Cardiac muscle cell (in vitro differentiated cells and primary cell): Measurements from ENCODE around the gene FKBP5. TPM values are rescaled to one million over a fixed set of nuclear protein-coding genes. Genes with fewer than 3 reads are reported as not detected.

Experiments used
- DNase-seq, 2 donors: peaks; one replicate each; pipeline versions ENCODE4 v3.0.0 to v3.0.0-alpha.2; 2010 to 2017; ENCODE audit warnings: low read depth in 1 of 2, low spot score in 1 of 2
- H3K27ac ChIP-seq: fragments of 200-600 bp; sonication (generic); 2 replicates; pipeline ENCODE4 v1.5.1; 2016
- H3K27me3 ChIP-seq: fragments of 200-600 bp; sonication (generic); 2 replicates; pipeline ENCODE4 v1.6.0; 2016; ENCODE audit warnings: control low read depth
- H3K36me3 ChIP-seq: fragments of 200-600 bp; sonication (generic); 2 replicates; pipeline ENCODE4 v1.5.1; 2016; ENCODE audit warnings: control low read depth
- H3K4me1 ChIP-seq: fragments of 200-600 bp; sonication (generic); 2 replicates; pipeline ENCODE4 v1.8.1; 2017; ENCODE audit warnings: low read depth, mild to moderate bottlenecking, mixed run types
- H3K4me3 ChIP-seq: fragments of 200-600 bp; sonication (generic); 2 replicates; pipeline ENCODE4 v1.5.1; 2016; ENCODE audit warnings: mild to moderate bottlenecking
- H3K9me3 ChIP-seq: fragments of 200-600 bp; sonication (generic); 2 replicates; pipeline ENCODE4 v1.5.1; 2017; ENCODE audit warnings: low read depth, mild to moderate bottlenecking, control low read depth
- polyA plus RNA-seq: library from polyadenylated mRNA; unstranded; fragments of >200 nt; fragmentation: Nextera tagmentation; extraction: Ambion mirVana; gene quantifications from 2 replicates; pipeline ENCODE4 v1.2.1, GENCODE V29; 2016
- total RNA-seq: library from RNA; depleted of rRNA; stranded (reverse); fragments of >200 nt; gene quantifications from 2 replicates; pipeline ENCODE4 v1.2.3, GENCODE V29; 2016
- TF ChIP-seq, protein P1 (sequence below): IDR thresholded peaks from 2 replicates; pipeline ENCODE4 v1.5.1; 2012; ENCODE audit warnings: low read depth, mild to moderate bottlenecking, low read length

The FKBP5 gene
- total and polyA plus RNA-seq, 2 experiments from 2014 or later = 32.4 to 53.0 TPM

DNA sequence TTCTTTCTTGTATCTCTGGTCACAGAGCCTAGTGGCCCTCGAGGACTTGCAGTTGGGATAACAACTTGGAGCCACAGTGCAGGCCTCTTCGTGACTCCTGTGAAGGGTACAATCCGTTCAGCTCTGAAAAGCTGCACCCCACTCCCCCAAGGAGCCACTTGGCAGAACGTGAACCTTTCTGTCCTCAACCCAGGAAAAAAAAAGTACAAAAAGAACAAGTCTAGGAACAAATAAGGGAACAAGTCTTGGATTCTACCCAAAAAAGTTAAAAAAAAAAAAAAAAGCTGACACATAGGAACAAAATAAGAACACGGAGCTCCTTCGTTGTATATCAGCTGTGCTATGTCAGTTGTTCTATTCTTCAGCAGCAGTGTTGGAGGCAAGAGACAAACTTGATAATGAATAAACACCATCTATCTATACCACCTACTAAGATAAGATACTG lies 98.1 kb downstream of the FKBP5 start:
- peaks cover 3% of the 10 kb centered on the region for H3K36me3 ChIP-seq
- DNase-seq = peak in 1 of 2 donors; percentile 82
- H3K9me3 ChIP-seq = no peaks in the 10 kb centered on the region
- TF ChIP-seq, protein P1, sequence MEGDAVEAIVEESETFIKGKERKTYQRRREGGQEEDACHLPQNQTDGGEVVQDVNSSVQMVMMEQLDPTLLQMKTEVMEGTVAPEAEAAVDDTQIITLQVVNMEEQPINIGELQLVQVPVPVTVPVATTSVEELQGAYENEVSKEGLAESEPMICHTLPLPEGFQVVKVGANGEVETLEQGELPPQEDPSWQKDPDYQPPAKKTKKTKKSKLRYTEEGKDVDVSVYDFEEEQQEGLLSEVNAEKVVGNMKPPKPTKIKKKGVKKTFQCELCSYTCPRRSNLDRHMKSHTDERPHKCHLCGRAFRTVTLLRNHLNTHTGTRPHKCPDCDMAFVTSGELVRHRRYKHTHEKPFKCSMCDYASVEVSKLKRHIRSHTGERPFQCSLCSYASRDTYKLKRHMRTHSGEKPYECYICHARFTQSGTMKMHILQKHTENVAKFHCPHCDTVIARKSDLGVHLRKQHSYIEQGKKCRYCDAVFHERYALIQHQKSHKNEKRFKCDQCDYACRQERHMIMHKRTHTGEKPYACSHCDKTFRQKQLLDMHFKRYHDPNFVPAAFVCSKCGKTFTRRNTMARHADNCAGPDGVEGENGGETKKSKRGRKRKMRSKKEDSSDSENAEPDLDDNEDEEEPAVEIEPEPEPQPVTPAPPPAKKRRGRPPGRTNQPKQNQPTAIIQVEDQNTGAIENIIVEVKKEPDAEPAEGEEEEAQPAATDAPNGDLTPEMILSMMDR = no peak
- peak overlapping the region; percentile 73 for H3K27ac ChIP-seq
- H3K4me3 ChIP-seq = no peak overlapping the region
- no peaks in the 10 kb centered on the region for H3K27me3 ChIP-seq
- H3K4me1 ChIP-seq = peaks cover 43% of the 10 kb centered on the region

DNA sequence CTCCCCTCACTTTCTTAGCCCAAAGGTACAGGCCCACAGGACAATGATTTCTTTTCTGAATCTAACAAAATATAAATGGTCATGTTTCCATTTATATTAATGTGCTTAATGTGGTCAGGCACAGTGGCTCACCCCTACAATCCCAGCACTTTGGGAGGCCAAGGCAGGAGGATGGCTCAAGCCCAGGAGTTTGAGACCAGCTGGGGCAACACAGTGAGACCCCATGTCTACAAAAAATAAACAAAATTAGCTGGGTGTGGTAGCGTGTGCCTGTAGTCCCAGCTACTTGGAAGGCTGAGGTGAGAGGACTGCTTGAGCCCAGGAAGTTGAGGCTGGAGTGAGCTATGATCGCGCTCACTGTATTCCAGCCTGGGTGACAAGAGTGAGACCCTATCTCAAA lies 98.8 kb downstream of the FKBP5 start:
- DNase-seq = no peak
- TF ChIP-seq, protein P1 = no peak
- H3K27ac ChIP-seq = peak overlapping the region; percentile 73
- no peaks in the 10 kb centered on the region for H3K9me3 ChIP-seq
- H3K4me3 ChIP-seq = no peak overlapping the region
- peaks cover 43% of the 10 kb centered on the region for H3K4me1 ChIP-seq
- H3K27me3 ChIP-seq = no peaks in the 10 kb centered on the region
- H3K36me3 ChIP-seq = peaks cover 3% of the 10 kb centered on the region

DNA sequence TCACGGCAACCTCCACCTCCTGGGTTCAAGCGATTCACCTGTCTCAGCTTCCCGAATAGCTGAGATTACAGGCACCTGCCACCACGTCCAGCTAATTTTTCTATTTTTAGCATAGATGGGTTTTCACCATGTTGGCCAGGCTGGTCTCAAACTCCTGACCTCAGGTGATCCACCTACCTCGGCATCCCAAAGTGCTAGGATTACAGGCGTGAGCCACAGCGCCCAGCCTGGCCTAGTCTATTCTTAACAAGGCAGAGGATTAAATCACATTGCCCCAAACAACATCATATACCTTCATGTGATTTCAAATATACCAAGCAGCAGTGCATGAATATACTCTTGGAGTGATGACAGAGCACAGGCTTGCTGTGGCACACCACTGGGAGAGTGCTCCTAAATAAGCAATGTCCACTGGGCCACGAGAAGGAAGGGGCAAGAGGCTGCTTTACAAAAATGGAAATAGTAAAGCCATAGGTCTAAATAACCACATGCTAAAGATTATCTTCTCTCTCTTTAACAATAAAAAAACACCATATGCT lies 99.4 kb downstream of the FKBP5 start:
- TF ChIP-seq, protein P1 = no peak
- Histone ChIP-seq H3K9me3 (no peaks in the 10 kb centered on the region), H3K27me3 (no peaks in the 10 kb centered on the region), H3K27ac (peak overlapping the region; percentile 73), H3K36me3 (peaks cover 3% of the 10 kb centered on the region), H3K4me1 (peaks cover 42% of the 10 kb centered on the region), H3K4me3 (no peak overlapping the region)
- DNase-seq = no peak

DNA sequence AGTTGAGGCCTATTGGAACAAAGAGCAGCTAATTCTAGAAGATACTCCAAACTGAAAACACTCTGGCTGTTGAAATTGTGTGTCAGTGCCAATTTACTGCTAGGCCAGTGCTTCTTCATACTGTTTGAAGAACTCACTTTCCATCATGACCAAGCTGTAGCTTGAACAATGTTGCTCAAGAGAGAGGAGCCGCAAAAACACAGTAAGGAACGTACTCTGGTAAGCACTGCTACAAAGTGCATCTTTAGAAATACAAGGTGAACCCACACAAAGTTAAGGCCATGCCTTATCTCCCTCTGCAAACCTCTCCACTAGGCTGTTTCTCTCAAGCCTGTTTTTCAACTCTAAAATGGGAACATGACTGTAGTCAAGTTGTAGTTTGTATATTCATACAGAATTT lies 101.5 kb downstream of the FKBP5 start:
- Histone ChIP-seq H3K4me3 (no peak overlapping the region), H3K9me3 (no peaks in the 10 kb centered on the region), H3K36me3 (peaks cover 3% of the 10 kb centered on the region), H3K27ac (peak overlapping the region; percentile 18), H3K27me3 (no peaks in the 10 kb centered on the region), H3K4me1 (peaks cover 41% of the 10 kb centered on the region)
- DNase-seq = no peak
- TF ChIP-seq, protein P1 = no peak

DNA sequence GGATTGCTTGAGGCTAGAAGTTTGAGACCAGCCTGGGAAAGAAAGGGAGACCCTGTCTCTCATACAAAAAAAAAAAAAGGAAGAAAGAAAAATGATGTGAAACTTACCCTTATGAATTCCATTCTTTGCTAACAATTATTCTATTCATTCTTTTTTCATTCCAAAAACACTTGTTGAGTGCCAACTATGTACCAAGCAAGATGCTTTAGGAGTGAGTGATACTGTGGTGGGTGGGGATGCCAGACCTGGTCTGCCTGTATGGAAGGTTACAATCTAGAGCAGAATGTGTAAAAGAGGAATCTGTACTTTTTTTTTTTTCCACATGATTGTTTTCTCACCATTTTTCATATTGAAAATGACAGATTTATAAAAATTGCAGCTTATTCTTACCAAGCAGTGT lies 102.2 kb downstream of the FKBP5 start:
- peaks cover 34% of the 10 kb centered on the region for H3K4me1 ChIP-seq
- no peak overlapping the region for H3K27ac ChIP-seq
- no peak for DNase-seq
- H3K27me3 ChIP-seq = no peaks in the 10 kb centered on the region
- no peak overlapping the region for H3K4me3 ChIP-seq
- H3K36me3 ChIP-seq = peaks cover 3% of the 10 kb centered on the region
- TF ChIP-seq, protein P1 = no peak
- no peaks in the 10 kb centered on the region for H3K9me3 ChIP-seq
